ENCODE results near the gene IRS2. TPM values are rescaled to one million over a fixed set of nuclear protein-coding genes. Genes with fewer than 3 reads are reported as not detected.
A peak's percentile ranks its signal among the peaks of the same experiment; 100 is the strongest.

The IRS2 gene
- total RNA-seq, 1 donor from 2014 or later: 20.1 TPM

GRCh38 chr13:109781384-109782065 is 4.9 kb downstream of the IRS2 start:
- Mint-ChIP-seq H3K9me3 (ENCODE audit: unreplicated experiment) (no peaks in the 10 kb centered on the region), H3K36me3 (ENCODE audit: low read depth, unreplicated experiment) (peaks cover 4% of the 10 kb centered on the region), H3K4me3 (ENCODE audit: unreplicated experiment) (peak overlapping the region; percentile 79), H3K27me3 (ENCODE audit: low read depth, unreplicated experiment) (no peaks in the 10 kb centered on the region), H3K4me1 (ENCODE audit: low read depth, unreplicated experiment) (peaks cover 39% of the 10 kb centered on the region), H3K27ac (ENCODE audit: unreplicated experiment) (no peak overlapping the region)
- Histone ChIP-seq H3K36me3 (ENCODE audit: insufficient read depth, low read length) (no peaks in the 10 kb centered on the region), H3K4me1 (ENCODE audit: insufficient read depth, low read length) (peaks cover 37% of the 10 kb centered on the region), H3K79me2 (ENCODE audit: insufficient read depth, low read length) (peaks cover 83% of the 10 kb centered on the region), H3K9me3 (ENCODE audit: insufficient read depth, low read depth, low read length) (no peaks in the 10 kb centered on the region), H2AFZ (ENCODE audit: low read depth, low read length) (peak overlapping the region; percentile 44), H3K4me3 (ENCODE audit: insufficient read depth, low read depth, low read length) (peak overlapping the region; percentile 63), H3K27ac (ENCODE audit: low read depth, low read length) (peak overlapping the region; percentile 40), H3K27me3 (ENCODE audit: insufficient read depth, low read length) (no peaks in the 10 kb centered on the region), H3K4me2 (ENCODE audit: low read length) (peak overlapping the region; percentile 91), H4K20me1 (ENCODE audit: insufficient read depth, low read length) (peaks cover 42% of the 10 kb centered on the region), H3K9ac (ENCODE audit: low read length) (peak overlapping the region; percentile 76)
- FAIRE-seq (peak; percentile 54), DNase-seq (ENCODE audit: low read depth) (no peak)
- TF ChIP-seq, protein P1, sequence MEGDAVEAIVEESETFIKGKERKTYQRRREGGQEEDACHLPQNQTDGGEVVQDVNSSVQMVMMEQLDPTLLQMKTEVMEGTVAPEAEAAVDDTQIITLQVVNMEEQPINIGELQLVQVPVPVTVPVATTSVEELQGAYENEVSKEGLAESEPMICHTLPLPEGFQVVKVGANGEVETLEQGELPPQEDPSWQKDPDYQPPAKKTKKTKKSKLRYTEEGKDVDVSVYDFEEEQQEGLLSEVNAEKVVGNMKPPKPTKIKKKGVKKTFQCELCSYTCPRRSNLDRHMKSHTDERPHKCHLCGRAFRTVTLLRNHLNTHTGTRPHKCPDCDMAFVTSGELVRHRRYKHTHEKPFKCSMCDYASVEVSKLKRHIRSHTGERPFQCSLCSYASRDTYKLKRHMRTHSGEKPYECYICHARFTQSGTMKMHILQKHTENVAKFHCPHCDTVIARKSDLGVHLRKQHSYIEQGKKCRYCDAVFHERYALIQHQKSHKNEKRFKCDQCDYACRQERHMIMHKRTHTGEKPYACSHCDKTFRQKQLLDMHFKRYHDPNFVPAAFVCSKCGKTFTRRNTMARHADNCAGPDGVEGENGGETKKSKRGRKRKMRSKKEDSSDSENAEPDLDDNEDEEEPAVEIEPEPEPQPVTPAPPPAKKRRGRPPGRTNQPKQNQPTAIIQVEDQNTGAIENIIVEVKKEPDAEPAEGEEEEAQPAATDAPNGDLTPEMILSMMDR (IDR thresholded peaks at IDR 0.05; ENCODE audit: insufficient read depth, low read depth, low read length): no peak
- TF ChIP-seq EZH2 (IDR thresholded peaks at IDR 0.05; ENCODE audit: insufficient read depth, low read length): no peak

DNA sequence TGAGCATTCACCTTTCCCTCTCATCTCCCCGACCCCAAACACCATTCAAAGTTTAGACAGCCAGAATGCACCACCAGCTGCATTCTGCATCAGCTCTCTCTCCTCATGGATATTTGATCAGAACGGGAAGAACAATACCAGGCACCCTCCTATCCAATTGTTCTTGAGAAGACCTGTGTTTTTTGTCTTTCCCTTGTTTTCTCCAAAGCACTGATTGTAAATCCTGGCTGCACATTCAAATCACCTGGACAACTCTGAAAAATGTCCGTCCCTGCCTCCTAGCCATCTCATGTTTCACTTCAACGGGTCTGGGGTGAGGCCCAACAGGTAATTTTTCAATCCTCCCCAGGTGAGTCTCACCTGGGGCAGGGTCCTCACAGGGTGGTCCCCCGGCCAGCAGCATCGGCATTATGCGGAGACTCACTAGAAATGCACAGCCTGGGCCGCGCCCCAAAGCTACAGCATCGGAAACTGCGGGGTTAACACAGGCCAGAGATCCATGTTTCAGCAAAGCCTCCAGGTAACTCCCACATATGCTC is 5.5 kb downstream of the IRS2 start:
- Histone ChIP-seq H4K20me1 (ENCODE audit: insufficient read depth, low read length) (peaks cover 44% of the 10 kb centered on the region), H3K9ac (ENCODE audit: low read length) (peak overlapping the region; percentile 76), H2AFZ (ENCODE audit: low read depth, low read length) (peak overlapping the region; percentile 44), H3K27ac (ENCODE audit: low read depth, low read length) (peak overlapping the region; percentile 40), H3K4me2 (ENCODE audit: low read length) (peak overlapping the region; percentile 91), H3K4me3 (ENCODE audit: insufficient read depth, low read depth, low read length) (peak overlapping the region; percentile 63), H3K4me1 (ENCODE audit: insufficient read depth, low read length) (peaks cover 37% of the 10 kb centered on the region), H3K79me2 (ENCODE audit: insufficient read depth, low read length) (peaks cover 90% of the 10 kb centered on the region), H3K36me3 (ENCODE audit: insufficient read depth, low read length) (no peaks in the 10 kb centered on the region), H3K27me3 (ENCODE audit: insufficient read depth, low read length) (no peaks in the 10 kb centered on the region), H3K9me3 (ENCODE audit: insufficient read depth, low read depth, low read length) (no peaks in the 10 kb centered on the region)
- TF ChIP-seq EZH2 (IDR thresholded peaks at IDR 0.05; ENCODE audit: insufficient read depth, low read length): no peak
- TF ChIP-seq, protein P1 (IDR thresholded peaks at IDR 0.05; ENCODE audit: insufficient read depth, low read depth, low read length): no peak
- H3K4me1 Mint-ChIP-seq (ENCODE audit: low read depth, unreplicated experiment): peaks cover 42% of the 10 kb centered on the region
- DNase-seq (ENCODE audit: low read depth) (no peak), FAIRE-seq (no peak)
- H3K27me3 Mint-ChIP-seq (ENCODE audit: low read depth, unreplicated experiment): no peaks in the 10 kb centered on the region
- peaks cover 4% of the 10 kb centered on the region for H3K36me3 Mint-ChIP-seq (ENCODE audit: low read depth, unreplicated experiment)
- no peak overlapping the region for H3K27ac Mint-ChIP-seq (ENCODE audit: unreplicated experiment)
- H3K9me3 Mint-ChIP-seq (ENCODE audit: unreplicated experiment): no peaks in the 10 kb centered on the region
- H3K4me3 Mint-ChIP-seq (ENCODE audit: unreplicated experiment): peak overlapping the region; percentile 79

Measured in astrocyte (in vitro differentiated cells and primary cell).